Forelimb muscle (tissue), 1 donor: ENCODE measurements around the gene GNAI3. TPM values are rescaled to one million over a fixed set of nuclear protein-coding genes. Genes with fewer than 3 reads are reported as not detected.
A peak's percentile ranks its signal among the peaks of the same experiment; 100 is the strongest.
"Not testable (repeated sequence)": the region's sequence is repeated elsewhere in the genome, so short reads cannot be mapped to it uniquely, and the experiment has no call there.

ENCODE experiments used
- DNase-seq: peaks from one replicate; pipeline ENCODE4 v3.0.0-alpha.2; 2013; ENCODE audit warnings: low read depth
- polyA plus RNA-seq: library from polyadenylated mRNA; unstranded; fragments of 120-200 nt; gene quantifications from one replicate; pipeline ENCODE4 v1.2.1, GENCODE V29; 2013; ENCODE audit not compliant: insufficient read length

GNAI3 gene
- polyA plus RNA-seq, 1 donor, result 6.7 TPM

DNA sequence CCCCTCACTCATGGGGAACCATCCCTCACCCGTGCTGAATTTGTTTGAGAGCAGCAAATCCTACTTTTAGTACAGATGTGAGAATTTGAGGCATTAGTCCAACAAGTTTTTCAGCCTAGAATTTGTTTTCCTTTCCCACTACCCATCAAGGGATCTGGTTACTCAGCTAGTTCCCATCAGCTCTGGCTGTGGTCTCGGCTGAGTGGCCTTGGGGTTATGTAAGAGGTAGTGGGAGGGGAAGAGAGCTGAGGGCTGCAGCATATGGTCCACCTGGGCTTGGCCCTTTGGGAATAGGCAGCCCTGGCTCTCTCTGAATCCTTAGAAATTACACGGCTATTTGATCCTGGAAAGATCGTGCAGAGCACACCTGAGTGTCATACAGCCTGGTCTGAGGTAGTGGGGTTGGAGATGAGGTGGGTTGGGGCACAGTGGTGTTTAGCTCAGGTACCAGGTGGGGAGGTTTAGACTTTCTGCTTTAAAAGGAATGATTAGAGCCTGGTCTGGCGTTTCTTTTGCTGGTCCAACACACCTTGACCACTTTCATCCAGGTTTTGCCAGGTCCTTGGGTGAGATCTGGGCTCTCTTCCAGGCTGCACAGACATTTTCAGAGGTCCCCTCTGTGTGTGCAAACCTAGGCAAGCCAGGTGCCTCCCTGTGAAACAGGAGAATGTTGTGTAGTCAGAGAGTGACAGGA lies 111.7 kb downstream of the GNAI3 start:
- DNase-seq, result no peak

GRCh38 chr1:109660691-109661026 lies 112.2 kb downstream of the GNAI3 start:
- DNase-seq, result not testable (repeated sequence)

DNA sequence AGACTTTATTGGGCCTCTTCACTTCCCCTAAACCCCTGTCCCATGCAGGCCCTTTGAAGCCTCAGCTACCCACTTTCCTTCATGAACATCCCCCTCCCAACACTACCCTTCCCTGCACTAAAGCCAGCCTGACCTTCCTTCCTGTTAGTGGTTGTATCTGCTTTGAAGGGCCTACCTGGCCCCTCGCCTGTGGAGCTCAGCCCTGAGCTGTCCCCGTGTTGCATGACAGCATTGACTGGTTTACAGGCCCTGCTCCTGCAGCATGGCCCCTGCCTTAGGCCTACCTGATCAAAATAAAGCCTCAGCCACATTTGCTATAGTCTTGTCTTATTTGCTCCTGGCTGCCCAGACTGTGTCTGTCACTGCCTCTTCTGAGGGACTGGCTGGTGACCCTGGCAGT lies 113.0 kb downstream of the GNAI3 start:
- no peak for DNase-seq

DNA sequence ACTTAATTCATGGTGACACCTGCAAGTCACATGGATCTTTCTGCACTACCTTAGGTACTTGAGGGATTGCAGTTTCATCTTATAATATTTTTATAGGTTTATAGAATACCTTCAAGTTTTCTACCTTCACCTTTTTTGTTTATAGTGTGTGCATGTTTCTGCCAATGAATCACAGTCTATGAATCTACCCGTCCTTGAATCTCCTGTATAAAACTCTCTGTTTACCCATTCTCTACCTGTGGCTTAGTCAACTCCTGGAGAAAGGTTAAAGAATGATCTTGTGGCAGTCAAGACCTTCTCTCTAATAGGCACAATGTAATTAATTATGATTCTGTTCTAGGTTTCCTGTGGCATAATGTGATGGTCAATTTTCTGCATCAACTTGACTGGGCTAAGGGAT lies 116.3 kb downstream of the GNAI3 start:
- DNase-seq, result no peak

GRCh38 chr1:109667452-109668122 lies 119.2 kb downstream of the GNAI3 start, which contains the start of gene GSTM2:
GSTM2 (plus strand) TSS chr1:109668057; CDS start chr1:109668116, 59 bp downstream.
- DNase-seq, result peak; percentile 64

Other genes with a start within 250 kb of the GNAI3 start
- 1.2 TPM for gene MYBPHL, start 241.6 kb upstream of the GNAI3 start, polyA plus RNA-seq
- gene SORT1, start 150.7 kb upstream of the GNAI3 start, polyA plus RNA-seq, result 30.7 TPM
- gene PSMA5, start 122.2 kb upstream of the GNAI3 start, polyA plus RNA-seq, result 65.7 TPM
- gene SYPL2, start 82.1 kb upstream of the GNAI3 start, polyA plus RNA-seq, result 304 TPM
- 38.9 TPM for gene ATXN7L2, start 64.7 kb upstream of the GNAI3 start, polyA plus RNA-seq
- 11.1 TPM for gene CYB561D1, start 54.5 kb upstream of the GNAI3 start, polyA plus RNA-seq
- 12.9 TPM for gene AMIGO1, start 38.9 kb upstream of the GNAI3 start, polyA plus RNA-seq
- 1.6 TPM for gene GPR61, start 8.7 kb upstream of the GNAI3 start, polyA plus RNA-seq
- not detected for gene GNAT2, start 71.0 kb downstream of the GNAI3 start, polyA plus RNA-seq
- 33.8 TPM for gene AMPD2, start 71.2 kb downstream of the GNAI3 start, polyA plus RNA-seq
- 25.1 TPM for gene GSTM4, start 107.5 kb downstream of the GNAI3 start, polyA plus RNA-seq
- 190 TPM for gene GSTM2, start 119.4 kb downstream of the GNAI3 start, polyA plus RNA-seq
- gene GSTM1, start 139.2 kb downstream of the GNAI3 start, polyA plus RNA-seq, result 79.2 TPM
- gene GSTM5, start 163.6 kb downstream of the GNAI3 start, polyA plus RNA-seq, result 16.6 TPM
- 40.6 TPM for gene GSTM3, start 192.4 kb downstream of the GNAI3 start, polyA plus RNA-seq
- not detected for gene EPS8L3, start 215.3 kb downstream of the GNAI3 start, polyA plus RNA-seq